H4 (cell line): ENCODE results near the gene APC2. TPM values are rescaled to one million over a fixed set of nuclear protein-coding genes. Genes with fewer than 3 reads are reported as not detected.

Experiments
- DNase-seq: peaks from one replicate; pipeline ENCODE4 v3.0.0-alpha.2; 2015; ENCODE audit warnings: low spot score
- total RNA-seq: library from RNA; depleted of rRNA; stranded (reverse); fragments of >200 nt; shearing (Covaris generic); gene quantifications from 2 replicates; pipeline ENCODE4 v1.2.3, GENCODE V29; 2014

APC2 gene
- total RNA-seq, 1 experiment from 2014 or later = 1.5 TPM

DNA sequence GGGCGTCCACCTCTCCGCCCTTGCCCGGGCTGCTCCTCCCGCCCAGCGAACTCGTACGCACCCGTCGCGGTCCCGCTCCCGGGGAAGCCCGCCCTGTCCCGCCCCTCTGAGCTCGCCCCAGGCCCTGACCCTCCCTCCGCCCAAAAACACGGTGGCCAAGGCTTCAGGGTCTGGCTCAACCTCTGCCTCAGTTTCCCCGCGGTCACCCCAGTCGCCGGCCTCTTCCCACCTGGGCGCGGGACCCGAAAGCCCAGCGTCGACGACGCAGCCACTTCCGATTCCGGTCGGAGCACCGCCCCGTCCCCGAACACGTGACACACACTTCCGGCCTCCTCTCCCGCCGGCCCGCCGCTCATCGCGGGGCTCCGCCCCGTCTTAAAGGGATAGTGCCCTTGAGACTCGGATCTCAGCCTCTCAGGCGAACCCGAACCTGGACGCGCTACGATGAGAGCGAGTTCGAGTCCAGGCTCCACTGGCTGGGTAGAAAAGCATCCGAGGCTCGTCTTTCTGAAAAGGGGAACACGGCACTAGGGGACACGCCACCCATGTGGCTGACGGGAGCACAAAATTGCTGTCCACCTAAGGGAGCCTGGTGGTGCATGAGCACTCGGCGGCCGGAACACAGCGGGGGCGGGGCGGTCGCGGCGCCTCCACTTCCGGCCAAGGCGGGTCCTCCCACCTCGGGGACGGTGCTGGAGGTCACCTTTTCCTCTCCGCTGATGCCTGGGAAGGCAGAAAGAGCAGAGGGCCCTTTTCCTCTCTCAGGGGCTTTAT is 29.2 kb downstream of the APC2 start, which contains the start of gene C19orf25:
C19orf25 (minus strand) TSS at position 282 of the 774 bp plus-strand sequence. CDS start 312 bp downstream, outside the sequence.
- DNase-seq = peak; percentile 80

DNA sequence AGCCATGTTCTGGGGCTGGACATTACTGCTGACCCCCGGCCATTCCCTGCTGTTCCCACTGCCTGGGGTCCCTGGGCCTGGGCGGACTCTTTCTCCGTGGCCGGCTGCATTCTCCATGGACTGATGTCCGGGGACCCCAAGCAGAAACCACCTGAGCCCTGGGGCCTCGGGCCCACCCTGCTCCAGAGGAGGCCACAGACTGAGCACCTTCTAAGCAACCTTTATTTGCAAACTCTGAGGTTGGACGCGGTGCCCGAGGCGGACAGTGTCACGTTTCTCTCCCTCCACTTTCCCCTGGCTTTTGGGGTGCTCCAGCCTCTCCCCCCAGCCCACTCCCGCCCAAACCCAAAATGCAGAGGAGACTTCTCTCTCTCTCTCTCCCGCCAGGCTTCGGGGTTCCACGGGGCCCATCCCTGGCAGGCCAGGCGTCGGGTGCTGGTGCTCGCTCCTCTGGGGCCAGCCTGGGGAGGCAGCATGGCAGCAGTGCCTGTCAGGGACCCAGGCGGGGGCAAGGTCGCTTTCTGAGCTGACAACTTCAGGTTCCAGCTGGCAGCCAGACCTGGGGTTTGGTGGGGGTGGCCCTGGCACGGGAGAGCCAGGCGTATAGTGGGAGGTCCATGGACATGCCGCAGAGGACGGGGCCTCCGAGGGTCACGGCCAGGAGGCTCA is 31.4 kb downstream of the APC2 start:
- no peak for DNase-seq

DNA sequence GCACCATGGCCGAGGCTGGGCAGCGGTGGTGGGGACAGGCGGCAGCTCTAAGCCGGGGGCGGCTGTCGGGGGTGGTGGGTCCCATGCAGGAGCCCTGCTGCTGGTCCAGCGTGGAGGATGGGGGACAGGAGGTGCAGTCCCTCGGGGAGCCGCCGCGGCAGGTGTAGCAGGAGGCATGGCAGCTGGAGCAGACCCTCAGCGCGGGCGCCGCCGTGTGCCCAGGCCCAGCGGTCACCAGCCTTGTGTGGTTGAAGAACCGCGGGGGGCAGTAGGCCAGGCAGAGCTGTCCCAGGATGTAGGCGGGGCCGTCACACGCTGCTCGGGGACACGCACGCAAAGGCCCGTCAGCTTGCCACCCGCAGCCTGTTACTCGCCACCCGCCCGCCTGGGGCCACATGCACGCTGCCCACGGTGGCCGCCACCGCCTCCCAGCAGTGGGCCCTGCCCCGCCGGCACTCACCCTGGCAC is 32.0 kb downstream of the APC2 start:
- no peak for DNase-seq

DNA sequence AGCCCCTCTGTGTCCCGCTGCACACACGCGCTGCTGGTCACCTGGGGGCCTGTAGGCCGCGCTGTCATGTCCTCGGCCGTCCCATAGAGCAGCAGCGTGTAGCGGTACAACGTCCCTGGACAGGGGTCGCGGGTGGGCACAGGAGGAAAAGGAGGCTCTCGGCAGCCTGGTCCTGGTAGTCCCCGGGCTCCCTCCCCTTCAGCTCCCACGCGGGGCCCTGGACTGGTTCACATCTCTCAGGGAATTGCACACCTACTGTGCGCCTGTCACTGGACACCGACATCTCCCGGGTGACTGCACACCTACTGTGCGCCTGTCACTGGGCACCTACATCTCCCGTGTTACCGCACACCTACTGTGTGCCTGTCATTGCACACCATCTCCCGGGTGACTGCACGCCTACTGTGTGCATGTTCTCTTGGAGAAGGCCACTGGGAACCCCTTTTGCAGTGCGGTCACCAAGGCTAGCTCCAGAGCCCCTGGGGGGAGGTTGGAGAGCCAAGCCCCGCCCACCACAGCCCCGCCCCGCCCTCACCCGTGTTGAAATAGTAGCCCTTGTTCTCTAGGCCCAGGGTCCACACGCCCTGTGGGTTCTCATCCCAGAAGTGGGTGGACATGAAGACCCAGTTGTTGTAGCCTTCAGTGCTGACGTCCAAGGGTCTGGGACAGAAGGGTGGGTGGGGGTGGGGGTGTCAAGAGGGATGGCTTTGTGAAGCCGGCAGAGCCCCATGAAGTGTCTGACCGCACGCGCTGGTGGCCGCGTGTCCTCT is 32.6 kb downstream of the APC2 start:
- DNase-seq = no peak

DNA sequence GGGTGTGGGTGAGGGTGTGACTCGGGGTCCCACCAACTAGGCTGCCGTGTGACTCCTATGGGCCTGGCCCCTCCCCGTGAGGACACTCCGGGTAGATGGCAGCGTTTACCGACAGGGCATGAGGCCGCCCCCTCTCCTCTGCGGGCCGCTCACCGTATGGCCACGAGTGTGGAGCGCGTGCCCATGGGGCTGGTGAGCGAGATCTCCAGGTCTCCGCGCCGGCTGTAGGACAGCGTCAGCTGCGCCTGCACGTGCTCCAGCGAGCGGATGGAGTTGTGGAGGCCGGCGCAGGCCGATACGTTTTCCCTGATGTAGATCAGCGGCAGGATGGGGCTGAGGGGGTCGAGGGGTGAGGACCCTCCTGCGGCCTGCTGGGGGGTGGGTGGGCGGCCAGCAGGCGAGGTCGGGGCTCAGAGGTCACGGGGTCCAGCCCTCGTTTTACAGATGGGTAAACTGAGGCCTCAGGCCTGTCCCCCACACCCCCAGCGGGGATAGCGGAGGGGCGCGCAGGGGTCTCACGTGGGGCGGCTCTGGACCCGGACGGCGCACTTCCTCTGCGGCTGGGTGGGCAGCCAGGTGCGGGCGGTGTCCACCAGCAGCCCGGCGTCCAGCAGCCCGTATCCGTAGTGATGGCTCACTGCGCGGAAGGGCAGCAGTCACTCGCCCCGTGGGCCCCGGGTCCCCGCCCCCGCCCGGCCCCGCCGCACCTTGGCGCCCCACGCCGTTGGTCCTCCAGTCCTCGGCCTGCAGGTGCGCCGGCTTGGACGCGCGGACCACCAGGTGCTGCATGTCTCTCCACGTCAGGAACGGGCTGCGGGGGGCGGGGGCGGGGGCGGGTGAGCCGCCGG is 33.4 kb downstream of the APC2 start:
- DNase-seq = no peak

DNA sequence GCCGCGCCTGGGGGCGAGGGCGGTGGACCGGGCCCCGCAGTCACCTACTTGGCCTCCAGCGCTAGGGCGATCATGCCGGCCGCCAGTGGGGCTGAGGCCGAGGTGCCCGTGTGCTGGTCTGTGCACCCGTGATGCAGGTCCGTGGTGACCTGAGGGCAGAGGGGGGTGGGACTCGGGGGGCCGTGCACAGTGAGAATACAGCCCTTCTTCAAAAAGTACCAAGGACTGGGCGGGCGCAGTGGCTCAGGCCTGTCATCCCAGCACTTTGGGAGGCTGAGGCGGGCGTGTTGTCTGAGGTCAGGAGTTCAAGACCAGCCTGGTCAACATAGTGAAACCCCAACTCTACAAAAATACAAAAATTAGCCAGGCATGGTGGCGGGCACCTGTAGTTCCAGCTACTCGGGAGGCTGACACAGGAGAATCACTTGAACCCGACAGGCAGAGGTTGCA is 34.1 kb downstream of the APC2 start:
- DNase-seq = no peak

DNA sequence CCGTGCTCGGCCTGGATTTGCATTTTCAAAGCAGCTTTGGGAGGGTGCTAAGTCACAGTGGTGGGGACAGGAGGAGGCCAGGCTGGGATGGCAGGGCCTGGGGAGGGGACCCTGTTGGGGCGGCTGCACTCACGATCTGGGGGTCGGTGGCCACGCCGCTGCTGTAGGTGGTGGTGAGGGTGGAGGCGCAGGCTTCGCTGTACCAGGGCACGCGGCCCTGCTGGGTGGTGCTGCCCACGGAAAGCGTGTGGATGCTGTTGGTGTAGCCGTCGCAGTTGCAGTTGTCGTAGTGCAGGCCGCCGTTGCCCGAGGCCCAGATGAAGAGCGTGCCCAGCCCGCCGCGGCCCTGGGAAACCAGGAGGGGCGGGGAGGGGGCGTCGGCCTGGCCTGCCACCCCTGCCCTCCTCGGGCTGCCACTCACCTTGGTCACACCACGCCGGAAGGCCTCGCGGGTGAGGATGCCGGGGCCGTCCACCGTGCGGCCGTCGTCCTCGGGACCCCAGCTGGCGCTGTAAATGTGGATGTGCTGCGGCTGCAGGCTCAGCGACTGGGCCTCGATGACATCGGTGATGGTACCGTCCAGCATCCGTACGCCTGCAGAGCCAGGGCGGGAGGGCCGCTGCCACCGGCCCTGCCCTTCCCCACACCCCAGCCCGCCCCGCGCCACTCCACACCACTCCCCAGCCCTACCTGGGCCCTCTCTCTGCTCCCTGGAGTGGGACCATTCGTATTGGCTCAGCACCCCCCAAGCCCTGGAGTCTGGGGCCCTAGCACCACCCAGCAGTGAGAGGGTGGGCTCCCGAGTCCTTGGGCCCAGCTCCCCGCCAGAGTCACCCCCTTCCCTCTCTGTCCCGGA is 37.0 kb downstream of the APC2 start:
- no peak for DNase-seq

DNA sequence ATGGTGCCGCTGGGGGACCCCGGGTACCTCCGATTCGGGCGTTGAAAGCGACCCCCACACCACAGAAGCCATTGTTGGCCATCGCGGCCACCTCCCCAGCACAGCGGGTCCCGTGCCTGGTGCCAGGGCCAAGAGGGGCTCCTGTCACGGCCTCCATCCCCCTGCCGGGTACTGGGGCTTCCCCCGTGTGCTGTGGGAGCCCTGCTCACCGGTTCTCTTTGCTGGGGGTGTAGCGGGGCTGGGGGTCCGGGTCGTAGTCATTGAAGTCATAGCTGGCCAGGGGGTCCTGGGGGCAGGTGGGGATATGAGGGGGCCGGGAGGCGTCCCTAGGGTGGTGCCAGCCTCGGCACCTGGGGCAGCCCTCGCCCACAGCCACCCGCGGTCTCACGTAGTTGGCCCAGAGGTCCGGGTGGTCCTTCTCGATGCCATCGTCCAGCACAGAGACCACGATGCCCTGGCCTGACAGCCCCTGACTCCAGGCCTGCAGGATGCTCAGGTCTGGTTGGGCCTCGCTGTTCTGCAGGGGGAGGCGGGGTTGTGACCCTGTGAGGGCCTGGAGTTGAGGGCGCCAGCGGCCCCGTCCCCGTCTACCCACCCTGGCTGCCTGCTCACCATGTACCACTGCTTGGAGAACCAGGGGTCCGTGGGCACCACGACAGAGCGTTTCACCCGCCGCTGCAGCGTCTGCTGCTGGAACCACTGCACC is 37.8 kb downstream of the APC2 start:
- DNase-seq = no peak

DNA sequence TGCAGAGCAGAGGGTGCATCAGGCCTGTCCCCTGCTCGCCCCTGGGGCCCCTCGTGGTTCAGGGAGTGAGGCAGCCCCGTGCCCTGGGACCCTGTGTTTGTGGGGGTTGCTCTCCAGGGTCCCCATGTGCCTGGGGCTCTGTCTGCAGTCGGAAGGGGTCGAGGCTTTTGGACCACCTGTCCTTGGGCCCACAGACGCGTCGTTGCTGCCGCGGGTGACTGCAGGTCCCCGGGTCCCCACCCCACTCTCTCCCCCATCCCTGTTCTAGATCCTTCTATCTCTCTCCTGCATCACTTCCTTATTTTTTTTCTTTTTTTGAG is 38.3 kb downstream of the APC2 start:
- no peak for DNase-seq

DNA sequence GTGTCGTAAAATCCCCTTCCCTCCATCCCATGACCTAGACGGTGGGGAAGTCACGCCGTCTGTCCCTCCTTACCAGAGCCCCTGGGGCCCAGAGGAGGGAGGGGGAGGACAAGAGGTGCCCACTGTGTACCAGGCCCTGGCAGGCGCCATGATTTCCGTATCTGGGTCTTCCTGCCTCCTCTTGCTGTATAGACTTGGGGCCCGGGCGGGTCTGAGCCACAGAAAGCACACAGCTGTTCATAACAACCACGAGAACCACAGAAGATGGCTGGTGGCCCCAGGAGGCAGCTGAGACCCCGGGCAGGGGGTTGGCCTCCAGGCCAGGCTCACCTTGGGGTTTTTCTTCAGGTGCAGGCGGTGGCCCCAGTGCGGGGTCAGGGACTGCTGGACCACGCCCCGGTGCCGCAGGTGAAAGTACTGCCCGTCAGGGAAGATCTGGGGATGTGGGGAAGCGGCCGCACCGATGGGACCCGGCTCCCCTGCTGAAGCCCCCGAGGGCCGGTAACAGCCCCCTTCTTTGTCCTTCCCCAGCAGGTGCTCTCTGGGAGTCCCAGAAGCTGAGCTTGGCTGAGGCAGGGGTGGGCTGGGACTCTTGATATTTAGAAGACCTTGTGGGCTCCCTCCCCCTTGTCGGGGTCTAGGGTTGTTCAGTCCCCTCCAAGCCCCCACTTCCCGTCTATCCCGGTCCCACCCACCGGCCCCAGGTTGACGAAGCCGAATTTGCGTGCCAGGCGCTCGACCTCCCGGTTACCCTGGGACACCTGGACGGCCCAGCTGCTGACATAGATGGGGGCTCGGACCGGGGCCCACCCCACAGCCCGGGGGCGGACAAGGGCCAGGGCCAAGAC is 39.8 kb downstream of the APC2 start:
- no peak for DNase-seq

DNA sequence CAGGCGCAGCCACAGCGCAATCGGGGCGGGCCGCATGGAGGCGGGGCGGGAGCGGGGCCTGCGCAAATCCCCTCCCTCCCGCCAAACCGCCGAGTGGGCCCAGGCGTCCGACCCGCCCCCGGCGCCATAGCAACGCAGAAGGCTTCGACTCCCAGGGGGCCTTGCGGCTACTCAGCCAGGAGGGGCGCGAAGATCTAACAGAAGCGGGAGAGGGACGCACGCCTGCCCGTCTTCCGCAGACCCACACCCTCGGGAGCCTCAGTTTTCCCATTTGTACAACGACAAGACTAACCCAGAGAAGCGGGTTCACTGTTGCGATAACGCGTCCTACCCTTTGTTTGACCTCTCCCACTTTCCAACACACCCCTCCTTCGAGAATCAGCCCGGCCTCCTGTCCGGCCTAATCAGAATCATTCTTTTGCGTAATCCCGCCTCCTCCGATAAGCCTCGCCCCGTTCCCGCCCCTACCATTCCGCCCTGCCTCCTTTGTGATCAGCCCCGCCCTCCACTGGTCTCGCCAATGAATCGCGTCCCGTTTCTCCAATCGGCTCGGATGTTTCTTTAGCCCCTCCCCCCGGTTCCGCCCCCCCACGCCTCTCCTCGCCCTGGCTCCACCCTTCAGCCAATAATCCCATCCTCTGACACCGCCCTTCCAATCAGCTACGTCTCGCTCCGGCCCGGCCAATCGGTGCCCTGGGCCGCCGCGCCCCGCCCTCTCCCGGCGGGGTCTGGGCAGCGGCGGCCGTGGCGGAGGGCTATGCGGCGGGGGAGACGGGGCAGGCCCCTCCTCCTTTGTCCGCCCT is 40.6 kb downstream of the APC2 start, which contains the start of gene PCSK4:
PCSK4 (minus strand) TSS at position 40 of the 803 bp plus-strand sequence; CDS start at position 36, 4 bp downstream.
- DNase-seq = peak; percentile 88

DNA sequence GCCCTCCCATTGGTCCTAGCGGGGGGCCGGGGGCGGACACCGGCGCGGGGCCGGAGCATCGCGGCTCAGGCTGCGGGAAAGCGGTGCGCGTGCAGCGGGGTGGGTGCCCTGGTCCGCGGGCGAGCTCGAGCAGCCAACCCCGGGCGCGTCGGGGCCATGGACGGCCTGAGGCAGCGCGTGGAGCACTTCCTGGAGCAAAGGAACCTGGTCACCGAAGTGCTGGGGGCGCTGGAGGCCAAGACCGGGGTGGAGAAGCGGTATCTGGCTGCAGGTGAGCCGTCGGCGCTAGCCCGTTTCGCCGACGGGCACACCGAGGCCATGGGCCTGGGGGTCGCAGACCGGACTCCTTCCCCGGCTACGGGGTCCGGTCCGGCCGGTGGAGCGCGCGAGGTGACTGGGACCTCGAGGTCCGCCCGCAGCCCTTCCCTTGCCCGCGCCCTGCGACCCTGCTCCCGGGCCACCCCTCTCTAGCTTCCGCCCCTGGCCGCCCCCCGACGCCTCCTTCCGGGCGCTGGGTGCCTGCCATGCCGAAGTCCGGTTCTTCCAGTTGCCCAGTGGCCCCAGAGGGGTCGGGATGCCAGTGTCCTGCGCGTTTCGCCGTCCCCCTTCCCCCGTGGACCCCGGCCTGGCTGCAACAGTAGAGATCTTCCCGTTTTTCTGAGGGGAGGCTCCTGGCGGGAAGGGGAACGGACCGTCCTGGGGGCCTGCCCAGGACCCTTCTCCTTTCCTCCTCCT is 41.4 kb downstream of the APC2 start, which contains the start of gene REEP6:
REEP6 (plus strand) TSS at position 68 of the 735 bp plus-strand sequence; CDS start at position 157, 89 bp downstream.
- DNase-seq = no peak

DNA sequence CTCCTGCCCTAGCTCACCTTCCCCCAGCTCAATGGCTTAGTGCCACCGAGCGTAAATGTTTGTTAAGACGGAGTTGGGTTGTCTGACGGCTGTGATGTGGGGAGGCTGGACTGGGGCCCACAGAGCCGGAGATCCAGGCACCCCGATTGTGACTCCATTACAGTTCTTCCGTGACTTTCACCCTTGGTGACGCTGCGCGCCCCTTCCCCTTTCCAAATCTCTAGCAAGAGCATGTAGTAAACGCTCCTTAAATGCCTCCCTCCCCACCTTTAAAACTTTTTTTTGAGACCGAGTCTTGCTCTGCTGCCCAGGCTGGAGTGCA is 41.9 kb downstream of the APC2 start:
- no peak for DNase-seq

DNA sequence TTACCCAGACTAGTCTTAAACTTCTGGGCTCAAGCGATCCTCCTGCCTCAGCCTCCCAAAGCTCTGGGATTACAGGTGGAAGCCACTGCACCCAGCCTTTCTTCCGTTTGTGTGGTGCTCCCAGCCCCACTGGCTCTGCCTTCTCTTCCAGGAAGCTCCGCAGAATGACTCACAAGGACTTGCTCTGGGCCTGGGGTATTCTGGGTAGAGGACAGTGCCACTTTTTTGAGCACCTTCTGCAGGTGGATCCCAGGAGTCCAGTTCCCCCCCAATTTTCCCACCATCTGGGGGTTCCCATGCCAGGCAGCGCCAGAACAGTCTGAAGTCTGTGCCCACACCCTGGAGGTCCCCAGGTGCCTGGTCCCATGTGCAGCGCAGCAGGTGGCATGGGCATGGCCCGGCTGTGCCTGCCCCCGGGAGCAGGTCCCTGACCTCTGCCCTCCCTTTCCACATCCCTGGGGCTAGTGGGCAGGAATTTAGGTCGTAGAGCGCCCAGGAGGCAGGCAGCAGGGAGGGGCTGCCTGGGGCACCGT is 42.6 kb downstream of the APC2 start:
- no peak for DNase-seq

DNA sequence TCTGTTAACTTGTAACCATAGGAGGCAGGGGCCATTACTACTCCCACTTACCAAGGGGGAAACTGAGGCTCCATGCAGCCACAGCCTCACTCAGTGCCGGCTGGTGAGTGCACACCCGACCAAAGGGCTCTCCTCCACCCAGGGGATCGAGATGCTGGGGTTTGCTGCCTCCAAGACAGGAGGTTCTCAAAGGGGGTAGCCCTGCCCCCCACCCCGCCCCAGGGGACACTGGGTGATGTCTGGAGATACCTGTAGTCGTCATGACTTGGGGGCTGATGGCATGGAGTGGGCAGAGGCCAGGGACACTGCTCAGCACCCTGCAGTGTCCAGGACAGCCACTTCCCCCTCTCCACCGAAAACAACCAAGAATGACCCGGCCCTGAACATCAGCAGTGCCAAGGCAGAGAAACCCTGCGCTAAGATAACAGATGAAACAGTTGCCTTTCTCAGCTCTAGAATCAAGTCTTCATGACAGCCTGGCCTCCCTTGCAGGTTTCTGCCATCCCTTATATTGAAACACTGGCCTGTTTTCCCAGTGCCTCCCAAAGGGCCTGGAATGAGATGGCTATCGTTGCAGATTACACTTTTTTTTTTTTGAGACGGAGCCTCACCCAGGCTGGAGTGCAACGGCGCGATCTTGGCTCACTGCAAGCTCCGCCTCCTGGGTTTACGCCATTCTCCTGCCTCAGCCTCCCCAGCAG is 44.3 kb downstream of the APC2 start:
- no peak for DNase-seq

DNA sequence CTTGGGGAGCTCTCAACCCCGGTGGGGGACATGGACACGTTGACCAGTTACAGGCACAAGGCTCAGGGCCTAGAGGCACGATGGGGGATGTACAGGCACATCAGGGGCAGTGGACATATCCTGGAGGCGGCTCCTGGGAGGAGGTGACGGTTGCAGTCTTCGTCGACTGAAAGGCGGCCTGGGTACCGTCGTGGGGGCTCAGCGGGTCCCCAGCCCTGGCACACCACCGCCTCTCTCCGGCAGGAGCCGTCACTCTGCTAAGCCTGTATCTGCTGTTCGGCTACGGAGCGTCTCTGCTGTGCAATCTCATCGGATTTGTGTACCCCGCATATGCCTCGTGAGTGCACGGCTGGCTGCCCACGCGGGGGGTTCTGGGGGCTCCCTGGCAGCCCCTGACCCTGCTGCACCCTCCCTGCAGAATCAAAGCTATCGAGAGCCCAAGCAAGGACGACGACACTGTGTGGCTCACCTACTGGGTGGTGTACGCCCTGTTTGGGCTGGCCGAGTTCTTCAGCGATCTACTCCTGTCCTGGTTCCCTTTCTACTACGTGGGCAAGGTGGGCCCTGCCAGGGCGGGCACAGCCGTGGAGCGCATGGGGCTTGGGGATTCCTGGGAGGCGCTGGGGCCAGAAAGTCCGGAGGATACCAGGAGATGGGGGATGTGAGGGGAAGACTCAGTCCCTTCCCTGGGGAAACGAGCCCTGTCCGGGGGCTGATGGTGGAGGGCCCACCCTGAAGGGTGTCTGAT is 45.3 kb downstream of the APC2 start:
- DNase-seq = no peak
